Astrocyte (in vitro differentiated cells and primary cell): ENCODE measurements around the gene CAMK2B. TPM values are rescaled to one million over a fixed set of nuclear protein-coding genes. Genes with fewer than 3 reads are reported as not detected.

Source experiments
- DNase-seq: peaks from one replicate; pipeline ENCODE4 v3.0.0-alpha.2; 2010; ENCODE audit warnings: low read depth
- FAIRE-seq: peaks from 2 replicates; lab custom pipeline; 2011; peaks lifted over from hg19 to GRCh38; lab: Jason Lieb, UNC
- H2AFZ ChIP-seq: 2 replicates; pipeline ENCODE4 v1.6.0; 2012; ENCODE audit warnings: low read depth, low read length, inconsistent platforms
- H3K27ac ChIP-seq: 2 replicates; pipeline ENCODE4 v1.5.1; 2011; ENCODE audit warnings: low read depth, low read length, inconsistent platforms
- H3K27me3 ChIP-seq: 2 replicates; pipeline ENCODE4 v1.6.0; 2011; ENCODE audit warnings: low read length, inconsistent platforms; ENCODE audit not compliant: insufficient read depth
- H3K36me3 ChIP-seq: 2 replicates; pipeline ENCODE4 v1.5.1; 2011; ENCODE audit warnings: low read length, inconsistent platforms; ENCODE audit not compliant: insufficient read depth
- H3K4me1 ChIP-seq: 2 replicates; pipeline ENCODE4 v1.5.1; 2011; ENCODE audit warnings: low read length, inconsistent platforms; ENCODE audit not compliant: insufficient read depth
- H3K4me2 ChIP-seq: 2 replicates; pipeline ENCODE4 v1.6.0; 2012; ENCODE audit warnings: low read length, inconsistent platforms
- H3K4me3 ChIP-seq: 2 replicates; pipeline ENCODE4 v1.5.1; 2011; ENCODE audit warnings: low read depth, mild to moderate bottlenecking, low read length, inconsistent platforms; ENCODE audit not compliant: insufficient read depth
- H3K79me2 ChIP-seq: 2 replicates; pipeline ENCODE4 v1.6.0; 2012; ENCODE audit warnings: mild to moderate bottlenecking, low read length, inconsistent platforms; ENCODE audit not compliant: insufficient read depth
- H3K9ac ChIP-seq: 2 replicates; pipeline ENCODE4 v1.6.0; 2012; ENCODE audit warnings: mild to moderate bottlenecking, low read length, inconsistent platforms
- H3K9me3 ChIP-seq: 2 replicates; pipeline ENCODE4 v1.5.1; 2012; ENCODE audit warnings: low read depth, mild to moderate bottlenecking, low read length, inconsistent platforms; ENCODE audit not compliant: insufficient read depth
- H4K20me1 ChIP-seq: 2 replicates; pipeline ENCODE4 v1.6.0; 2012; ENCODE audit warnings: low read length, inconsistent platforms; ENCODE audit not compliant: insufficient read depth
- H3K27ac Mint-ChIP-seq: one replicate; pipeline ENCODE4 v1.8.0; 2021; ENCODE audit warnings: mild to moderate bottlenecking, mixed read lengths; ENCODE audit not compliant: unreplicated experiment
- H3K27me3 Mint-ChIP-seq: one replicate; pipeline ENCODE4 v1.8.0; 2021; ENCODE audit warnings: low read depth, mixed read lengths; ENCODE audit not compliant: unreplicated experiment
- H3K36me3 Mint-ChIP-seq: one replicate; pipeline ENCODE4 v1.8.0; 2021; ENCODE audit warnings: low read depth, mixed read lengths; ENCODE audit not compliant: unreplicated experiment
- H3K4me1 Mint-ChIP-seq: one replicate; pipeline ENCODE4 v1.8.0; 2021; ENCODE audit warnings: low read depth, mixed read lengths; ENCODE audit not compliant: unreplicated experiment
- H3K4me3 Mint-ChIP-seq: one replicate; pipeline ENCODE4 v1.8.0; 2021; ENCODE audit warnings: mild to moderate bottlenecking, moderate library complexity, mixed read lengths; ENCODE audit not compliant: unreplicated experiment
- H3K9me3 Mint-ChIP-seq: one replicate; pipeline ENCODE4 v1.8.0; 2021; ENCODE audit warnings: mild to moderate bottlenecking, mixed read lengths; ENCODE audit not compliant: unreplicated experiment
- CTCF ChIP-seq: IDR thresholded peaks from 2 replicates; pipeline ENCODE4 v1.5.1; 2011; ENCODE audit warnings: low read depth, mild to moderate bottlenecking, inconsistent platforms, low read length, moderate library complexity; ENCODE audit not compliant: insufficient read depth
- EZH2 ChIP-seq: IDR thresholded peaks from 2 replicates; pipeline ENCODE4 v1.6.1; 2012; ENCODE audit warnings: mild to moderate bottlenecking, low read length, inconsistent platforms; ENCODE audit not compliant: insufficient read depth
- total RNA-seq: library from RNA; stranded (reverse); gene quantifications from 2 replicates; pipeline ENCODE4 v1.2.1, GENCODE V29; 2021

The CAMK2B gene
- total RNA-seq, 1 donor from 2014 or later: 0.18 TPM

GRCh38 chr7:44219371-44220045 lies 105.9 kb downstream of the CAMK2B start:
- peaks cover 4% of the 10 kb centered on the region for H4K20me1 ChIP-seq
- Mint-ChIP-seq H3K36me3 (peaks cover under 1% of the 10 kb centered on the region), H3K4me3 (no peak overlapping the region), H3K27me3 (peaks cover 10% of the 10 kb centered on the region), H3K4me1 (peaks cover 5% of the 10 kb centered on the region), H3K9me3 (no peaks in the 10 kb centered on the region), H3K27ac (no peak overlapping the region)
- peaks cover 4% of the 10 kb centered on the region for H3K9me3 ChIP-seq
- no peak overlapping the region for H2AFZ ChIP-seq
- H3K27me3 ChIP-seq: peaks cover 4% of the 10 kb centered on the region
- DNase-seq (no peak), FAIRE-seq (no peak)
- H3K9ac ChIP-seq: no peak overlapping the region
- H3K4me2 ChIP-seq: no peak overlapping the region
- H3K4me1 ChIP-seq: no peaks in the 10 kb centered on the region
- H3K4me3 ChIP-seq: no peak overlapping the region
- H3K36me3 ChIP-seq: no peaks in the 10 kb centered on the region
- no peak for TF ChIP-seq EZH2
- TF ChIP-seq CTCF: no peak
- H3K27ac ChIP-seq: no peak overlapping the region
- no peaks in the 10 kb centered on the region for H3K79me2 ChIP-seq

- Histone ChIP-seq H3K79me2 (no peaks in the 10 kb centered on the region), H3K27me3 (no peaks in the 10 kb centered on the region), H2AFZ (no peak overlapping the region), H3K36me3 (no peaks in the 10 kb centered on the region), H3K27ac (no peak overlapping the region), H3K4me1 (no peaks in the 10 kb centered on the region), H3K9ac (no peak overlapping the region), H4K20me1 (peaks cover 12% of the 10 kb centered on the region), H3K4me2 (no peak overlapping the region), H3K9me3 (peaks cover 4% of the 10 kb centered on the region), H3K4me3 (no peak overlapping the region)
- Mint-ChIP-seq H3K4me1 (peaks cover 7% of the 10 kb centered on the region), H3K4me3 (no peak overlapping the region), H3K36me3 (peaks cover 4% of the 10 kb centered on the region), H3K9me3 (no peaks in the 10 kb centered on the region), H3K27me3 (peaks cover 1% of the 10 kb centered on the region), H3K27ac (no peak overlapping the region)
- DNase-seq: no peak
- TF ChIP-seq EZH2: no peak
- TF ChIP-seq CTCF: no peak
- no peak for FAIRE-seq
Observed at GRCh38 chr7:44218418-44219201, 106.8 kb downstream of the CAMK2B start.
